Skeletal muscle tissue (tissue), 4 donors: ENCODE data around the gene BRD3OS. TPM values are rescaled to one million over a fixed set of nuclear protein-coding genes. Genes with fewer than 3 reads are reported as not detected.
"Not testable (repeated sequence)": the region's sequence is repeated elsewhere in the genome, so short reads cannot be mapped to it uniquely, and the experiment has no call there.

Source experiments
- H3K27ac ChIP-seq: one replicate; pipeline ENCODE4 v1.7.0; 2013; ENCODE audit warnings: mild to moderate bottlenecking, low read depth, low read length, inconsistent platforms
- H3K27me3 ChIP-seq, 3 donors: one replicate each; pipeline ENCODE4 v1.7.0; 2013; ENCODE audit warnings: low read length in 3 of 3; ENCODE audit not compliant: control insufficient read depth in 3 of 3, insufficient read depth in 3 of 3
- H3K36me3 ChIP-seq, 3 donors: one replicate each; pipeline ENCODE4 v1.7.0; 2013; ENCODE audit warnings: low read length in 3 of 3; ENCODE audit not compliant: control insufficient read depth in 3 of 3, insufficient read depth in 3 of 3
- H3K4me1 ChIP-seq, 3 donors: one replicate each; pipeline ENCODE4 v1.7.0; 2013; ENCODE audit warnings: low read length in 3 of 3, mild to moderate bottlenecking in 3 of 3; ENCODE audit not compliant: control insufficient read depth in 3 of 3, insufficient read depth in 3 of 3
- H3K4me3 ChIP-seq, 3 donors: one replicate each; pipeline ENCODE4 v1.7.0; 2013; ENCODE audit warnings: low read length in 3 of 3
- H3K9ac ChIP-seq, 3 donors: one replicate each; pipeline ENCODE4 v1.7.0; 2013; ENCODE audit warnings: low read length in 3 of 3, mild to moderate bottlenecking in 3 of 3, moderate library complexity in 2 of 3, low read depth in 1 of 3
- H3K9me3 ChIP-seq, 3 donors: one replicate each; pipeline ENCODE4 v1.7.0; 2013; ENCODE audit warnings: low read length in 3 of 3; ENCODE audit not compliant: control insufficient read depth in 3 of 3
- total RNA-seq: library from RNA; depleted of rRNA; stranded (reverse); fragments of >200 nt; gene quantifications from one replicate; pipeline ENCODE4 v1.2.3, GENCODE V29; 2014
- donor health status: Osteomylitis.

BRD3OS gene
- total RNA-seq, 1 donor from 2014 or later: 3.7 TPM

DNA sequence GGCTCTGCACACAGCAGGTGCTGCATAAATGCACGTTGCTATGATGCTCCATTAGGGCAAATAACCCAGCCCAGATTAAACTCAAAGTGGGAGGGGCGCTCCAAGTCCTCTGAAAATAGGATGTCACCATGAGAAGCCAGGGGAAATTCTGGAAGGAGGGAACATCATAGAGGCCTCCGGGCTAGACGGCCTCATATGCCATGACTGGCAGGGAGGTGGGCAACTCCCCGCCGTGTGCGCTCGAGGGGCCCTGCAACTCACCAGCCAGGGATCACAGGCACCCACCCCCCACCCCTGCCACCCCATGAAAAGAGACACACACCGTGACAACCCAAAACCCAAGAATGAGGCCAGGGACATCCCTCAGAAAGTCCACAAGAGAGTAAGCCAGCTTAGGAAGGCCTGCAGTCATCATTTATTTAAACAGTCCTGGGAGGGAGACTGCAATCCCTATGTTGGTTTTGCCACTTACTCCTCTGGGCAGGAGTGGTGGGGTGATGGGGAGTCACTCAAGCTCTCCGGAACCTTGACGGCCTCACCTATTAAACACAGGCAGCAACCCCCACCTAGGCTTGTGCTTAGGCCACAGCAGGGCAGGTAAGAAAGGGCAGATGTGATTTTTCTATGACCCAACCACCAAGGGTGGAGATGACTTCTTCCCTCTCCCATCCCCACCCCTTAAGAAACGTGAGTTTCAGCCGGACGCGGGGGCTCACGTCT lies 37.2 kb upstream of the BRD3OS start:
- Histone ChIP-seq H3K9me3 (no peaks in the 10 kb centered on the region), H3K36me3 (no peaks in the 10 kb centered on the region), H3K9ac (no peak overlapping the region), H3K4me3 (no peak overlapping the region), H3K4me1 (peaks cover 5 to 9% (median 7%) of the 10 kb centered on the region in 3 donors), H3K27ac (no peak overlapping the region), H3K27me3 (peaks cover 18 to 30% (median 30%) of the 10 kb centered on the region in 3 donors)

DNA sequence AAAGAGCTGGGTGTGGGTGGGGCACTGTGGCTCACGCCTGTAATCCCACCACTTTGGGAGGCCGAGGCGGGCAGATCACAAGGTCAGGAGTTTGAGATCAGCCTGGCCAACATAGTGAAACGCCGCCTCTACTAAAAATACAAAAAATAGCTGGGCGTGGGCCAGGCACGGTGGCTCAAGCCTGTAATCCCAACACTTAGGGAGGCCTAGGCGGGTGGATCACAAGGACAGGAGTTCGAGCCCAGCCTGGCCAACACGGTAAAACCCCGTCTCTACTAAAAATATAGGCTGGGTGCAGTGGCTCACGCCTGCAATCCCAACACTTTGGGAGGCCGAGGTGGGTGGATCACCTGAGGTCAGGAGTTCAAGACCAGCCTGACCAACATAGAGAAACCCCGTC lies 36.5 kb upstream of the BRD3OS start:
- peaks cover 21 to 36% (median 36%) of the 10 kb centered on the region in 3 donors for H3K27me3 ChIP-seq
- not testable (repeated sequence) for H3K9me3 ChIP-seq, H3K9ac ChIP-seq, H3K27ac ChIP-seq, H3K4me3 ChIP-seq, H3K36me3 ChIP-seq
- H3K4me1 ChIP-seq: peaks cover 9 to 14% (median 13%) of the 10 kb centered on the region in 3 donors

DNA sequence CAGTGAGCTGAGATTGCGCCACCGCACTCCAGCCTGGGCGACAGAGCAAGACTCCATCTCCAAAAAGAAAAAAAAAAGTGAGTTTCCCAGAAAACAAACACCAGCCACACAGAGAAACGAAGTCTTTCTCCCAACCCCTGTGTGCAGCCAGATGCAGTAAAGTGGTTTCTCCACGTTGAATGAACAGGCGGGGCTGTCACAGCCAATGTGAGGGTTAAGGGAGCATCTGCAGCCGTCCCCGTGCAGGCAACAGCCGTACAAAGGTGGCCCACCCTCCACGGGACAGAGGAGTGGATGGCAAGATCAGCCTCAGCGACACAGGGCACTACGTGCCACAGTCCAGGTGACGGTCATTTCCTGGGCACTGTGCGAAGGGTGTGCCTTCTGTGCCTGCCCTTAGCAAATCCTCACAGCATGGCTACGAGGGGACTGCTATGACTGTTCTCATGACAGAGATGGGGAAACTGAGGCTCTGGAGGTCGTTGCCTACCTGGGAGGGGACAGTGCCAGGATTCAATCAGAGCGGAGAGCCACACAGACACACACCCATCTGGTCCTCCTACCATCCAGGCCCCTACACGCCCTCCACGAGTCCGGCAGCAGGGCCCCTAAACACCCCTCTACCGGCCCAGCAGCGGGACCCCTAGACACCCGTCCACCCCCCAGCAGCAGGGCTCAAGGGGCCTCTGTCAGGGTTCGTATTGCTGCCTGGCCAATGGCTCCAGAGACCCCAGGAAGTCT lies 35.5 kb upstream of the BRD3OS start:
- Histone ChIP-seq H3K9me3 (no peaks in the 10 kb centered on the region), H3K27ac (no peak overlapping the region), H3K4me1 (peaks cover 15 to 19% (median 15%) of the 10 kb centered on the region in 3 donors), H3K36me3 (no peaks in the 10 kb centered on the region), H3K27me3 (peaks cover 21 to 46% (median 44%) of the 10 kb centered on the region in 3 donors), H3K4me3 (no peak overlapping the region), H3K9ac (no peak overlapping the region)

DNA sequence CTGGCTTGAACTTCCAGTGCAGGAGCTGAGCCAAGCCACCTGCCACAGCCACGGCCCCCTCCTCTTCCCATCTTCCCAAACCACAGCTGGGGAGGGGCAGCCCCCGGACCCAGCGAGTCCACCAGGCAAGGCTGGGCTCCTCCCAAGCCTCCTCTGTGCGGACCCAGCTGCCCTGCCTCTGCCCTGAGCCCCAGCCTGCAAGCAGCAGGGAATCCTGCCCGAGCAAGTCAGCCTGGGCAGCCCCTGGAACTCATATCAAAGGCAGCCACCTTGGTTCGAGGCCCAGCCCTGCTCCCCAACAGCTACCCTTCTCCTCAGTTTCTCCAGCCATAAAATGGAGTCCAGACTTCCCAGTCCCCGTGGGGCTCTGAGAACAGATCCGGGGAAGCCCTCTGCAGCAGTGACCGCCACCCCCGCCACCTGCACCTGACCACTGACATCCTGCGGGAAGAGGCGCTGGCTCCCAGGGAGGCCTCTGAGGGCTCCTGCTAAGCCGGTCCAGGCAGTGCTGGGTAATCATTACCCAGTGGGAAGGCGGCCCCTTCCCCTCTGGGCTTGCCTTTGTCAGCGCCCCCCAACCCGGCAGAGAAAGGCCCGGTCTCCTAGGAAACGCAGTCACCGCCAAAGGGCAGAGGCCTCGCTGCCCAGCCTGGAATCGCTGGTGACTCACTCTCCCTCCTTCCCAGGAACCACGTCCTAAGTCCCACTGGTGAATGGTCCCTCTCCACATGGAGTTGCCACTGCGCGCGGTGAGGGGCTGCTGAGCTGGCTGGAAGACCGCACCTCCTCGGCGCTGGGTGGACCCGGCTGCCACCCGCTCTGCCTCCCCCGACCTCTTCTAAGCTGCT lies 34.7 kb upstream of the BRD3OS start:
- no peaks in the 10 kb centered on the region for H3K9me3 ChIP-seq
- H3K4me3 ChIP-seq: peak overlapping the region; percentile 30 to 51 (median 47)
- no peaks in the 10 kb centered on the region for H3K36me3 ChIP-seq
- no peak overlapping the region for H3K27ac ChIP-seq
- peaks cover 21 to 51% (median 47%) of the 10 kb centered on the region in 3 donors for H3K27me3 ChIP-seq
- H3K9ac ChIP-seq: no peak overlapping the region
- H3K4me1 ChIP-seq: peaks cover 15 to 19% (median 15%) of the 10 kb centered on the region in 3 donors

DNA sequence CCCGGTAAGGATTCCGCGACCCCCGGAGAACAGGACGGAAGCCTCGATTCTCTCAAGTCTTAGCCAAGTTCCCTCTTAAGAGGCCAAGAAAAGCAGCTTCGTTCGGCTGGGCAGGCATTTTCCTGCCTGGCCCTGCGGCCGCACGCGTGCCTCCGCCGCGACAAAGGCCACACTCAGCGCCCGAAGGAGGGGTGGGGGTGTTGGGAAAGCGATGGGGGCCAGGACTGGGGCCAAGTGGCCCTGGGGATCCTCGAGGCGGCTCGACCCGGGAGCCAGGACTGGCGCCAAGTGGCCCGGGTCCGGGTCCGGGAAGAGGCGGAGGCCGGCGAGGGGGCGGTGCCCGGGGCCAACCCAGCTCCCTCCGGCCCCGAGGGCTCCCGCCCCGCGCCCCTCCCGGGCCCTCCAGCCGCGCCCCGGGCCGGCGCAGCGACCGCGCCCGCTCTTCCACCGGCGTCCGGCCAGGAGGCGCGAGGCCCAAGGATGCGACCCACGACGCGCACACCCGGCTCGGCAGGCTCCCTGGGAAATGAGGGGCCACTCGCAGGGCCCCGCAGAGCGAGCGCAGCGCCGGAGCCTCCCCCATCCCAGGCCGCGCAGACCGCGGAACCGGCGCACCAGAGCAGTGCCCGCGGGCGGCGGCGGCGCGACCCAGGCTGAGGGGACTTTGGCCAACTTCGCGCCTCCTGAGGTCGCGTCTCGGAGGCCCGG lies 33.9 kb upstream of the BRD3OS start:
- no peak overlapping the region for H3K27ac ChIP-seq
- H3K4me3 ChIP-seq: peak overlapping the region; percentile 23 to 51 (median 47)
- peaks cover 15 to 19% (median 15%) of the 10 kb centered on the region in 3 donors for H3K4me1 ChIP-seq
- no peaks in the 10 kb centered on the region for H3K9me3 ChIP-seq
- no peaks in the 10 kb centered on the region for H3K36me3 ChIP-seq
- H3K9ac ChIP-seq: peak overlapping the region in 1 of 3 donors; percentile 45
- H3K27me3 ChIP-seq: peaks cover 21 to 51% (median 45%) of the 10 kb centered on the region in 3 donors

DNA sequence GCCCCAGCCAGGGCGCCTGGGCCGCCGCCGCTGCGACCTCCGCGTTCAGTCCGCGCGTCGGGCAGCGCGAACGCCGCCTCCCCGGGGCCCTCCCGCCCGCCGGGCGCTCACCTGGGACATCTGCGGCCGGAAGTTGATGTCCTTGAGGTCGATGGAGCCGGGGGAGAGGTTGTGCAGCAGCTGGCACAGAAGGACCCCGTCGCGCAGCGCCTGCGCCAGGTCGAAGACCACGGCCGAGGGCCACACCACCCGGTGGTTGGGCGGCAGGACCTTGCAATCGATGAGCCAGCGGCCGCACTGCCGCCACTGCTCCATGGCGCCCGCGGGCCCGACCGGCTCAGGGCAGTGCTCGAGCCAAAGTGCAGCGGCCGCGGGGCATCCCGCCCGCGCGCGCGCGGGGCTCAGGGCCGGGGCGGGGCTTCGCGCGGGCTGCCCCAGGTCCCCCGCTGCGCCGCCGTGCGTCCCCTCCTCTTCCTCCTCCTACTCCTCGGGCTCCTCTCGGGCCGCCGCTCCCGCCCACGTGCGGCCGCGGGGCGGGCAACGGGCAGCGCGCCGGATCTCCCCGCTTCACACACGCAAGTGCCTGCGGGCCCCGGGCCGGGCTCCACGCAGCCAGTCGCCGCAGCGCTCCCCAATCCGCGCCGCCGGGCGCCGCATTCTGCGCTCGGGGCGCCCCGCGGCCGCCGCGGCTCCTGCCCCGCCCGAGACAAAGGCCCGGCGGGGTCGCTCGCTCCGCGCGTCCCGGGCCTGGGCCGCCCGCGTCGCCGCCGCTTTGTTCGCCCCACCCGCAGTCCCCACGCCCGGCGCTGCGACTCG lies 33.1 kb upstream of the BRD3OS start, which contains the start of gene VAV2:
Gene VAV2 (minus strand): TSS at position 361 of the 816 bp plus-strand sequence. CDS start 46 bp downstream, at position 315.
- Histone ChIP-seq H3K9me3 (no peaks in the 10 kb centered on the region), H3K27me3 (peaks cover 21 to 55% (median 42%) of the 10 kb centered on the region in 3 donors), H3K27ac (peak within 1 kb of the TSS; percentile 76), H3K9ac (peak within 1 kb of the TSS; percentile 50 to 75 (median 72)), H3K4me3 (peak within 1 kb of the TSS; percentile 68 to 74 (median 73)), H3K4me1 (peaks cover 15 to 19% (median 15%) of the 10 kb centered on the region in 3 donors), H3K36me3 (no peaks in the 10 kb centered on the region)

DNA sequence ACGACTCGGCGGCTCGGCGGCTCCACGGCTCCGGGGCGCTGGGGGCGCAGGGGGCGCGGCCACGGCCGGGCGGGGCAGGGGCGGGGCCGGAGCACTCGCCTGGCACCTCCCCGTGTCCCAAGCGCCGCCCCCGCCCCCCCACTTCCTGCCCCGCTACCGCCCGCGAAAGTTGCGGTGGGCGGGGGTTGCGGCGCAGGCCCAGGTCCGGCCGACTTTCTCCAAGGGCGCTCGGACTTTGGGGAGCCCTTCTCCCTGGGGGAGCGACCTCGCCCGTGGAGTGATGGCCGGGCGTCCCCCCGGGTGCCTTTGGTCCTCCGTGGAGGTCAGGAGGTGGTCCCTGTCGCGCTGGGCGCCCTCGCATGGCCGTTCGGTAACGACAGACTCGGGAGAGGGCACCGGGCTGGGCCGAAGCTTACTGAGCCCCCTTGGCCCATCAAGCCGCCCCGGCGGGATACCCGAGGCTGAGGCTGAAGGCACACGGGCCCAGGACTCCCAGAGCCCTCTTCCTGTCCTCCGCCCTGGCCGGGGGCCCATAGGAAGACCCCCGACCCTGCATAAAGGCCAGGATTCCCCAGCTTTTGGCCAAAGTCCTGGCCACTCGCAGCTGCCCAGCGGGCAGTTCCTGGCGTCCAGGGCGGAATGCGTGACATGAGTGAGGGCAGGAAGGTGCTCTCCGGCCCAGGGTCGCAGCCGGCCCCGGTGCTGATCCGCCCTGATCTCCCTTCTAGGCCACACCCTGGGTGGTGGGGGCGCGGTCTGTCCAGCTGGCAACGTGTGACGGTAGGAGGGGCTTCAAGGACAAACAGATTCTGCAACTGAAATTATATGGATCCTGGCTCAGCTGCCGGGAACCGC lies 32.3 kb upstream of the BRD3OS start:
- Histone ChIP-seq H3K27me3 (peaks cover 21 to 59% (median 38%) of the 10 kb centered on the region in 3 donors), H3K27ac (peak overlapping the region; percentile 76), H3K4me1 (peaks cover 15 to 19% (median 15%) of the 10 kb centered on the region in 3 donors), H3K4me3 (peak overlapping the region; percentile 68 to 74 (median 73)), H3K9me3 (no peaks in the 10 kb centered on the region), H3K36me3 (no peaks in the 10 kb centered on the region), H3K9ac (peak overlapping the region; percentile 50 to 75 (median 72))

DNA sequence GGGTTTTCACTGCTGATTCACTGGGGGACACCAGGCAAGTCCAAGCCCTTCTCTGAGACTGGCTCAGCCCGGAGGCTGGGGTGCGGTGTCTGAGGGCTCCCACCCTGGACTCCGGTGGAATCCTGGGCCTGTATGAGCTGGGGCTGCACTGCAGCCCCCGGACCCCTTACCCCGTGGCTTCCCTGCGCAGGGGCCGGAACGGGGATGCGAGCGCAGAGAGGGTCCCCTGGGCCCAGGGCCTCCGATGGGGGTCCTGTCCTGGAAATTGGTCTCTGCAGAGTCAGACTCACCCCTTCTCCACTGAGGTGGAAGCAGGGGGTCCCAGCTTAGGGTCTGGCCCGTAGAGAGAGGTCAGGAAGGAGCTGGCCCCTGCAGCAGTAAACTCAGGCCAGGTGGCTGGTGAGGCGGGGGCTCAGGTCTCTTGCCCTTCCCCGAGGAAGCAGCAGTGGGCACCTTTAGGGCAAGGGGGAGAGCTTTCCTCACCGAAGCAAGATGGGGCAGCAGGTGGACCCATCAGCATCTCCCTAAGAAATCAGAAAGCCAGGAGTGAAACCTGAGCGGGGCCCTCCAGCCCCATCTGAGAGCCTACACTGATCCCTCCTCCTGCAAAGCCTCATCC lies 31.5 kb upstream of the BRD3OS start:
- Histone ChIP-seq H3K36me3 (no peaks in the 10 kb centered on the region), H3K9me3 (no peaks in the 10 kb centered on the region), H3K4me1 (peaks cover 15 to 19% (median 15%) of the 10 kb centered on the region in 3 donors), H3K9ac (peak overlapping the region in 1 of 3 donors; percentile 75), H3K4me3 (peak overlapping the region; percentile 68 to 74 (median 73)), H3K27ac (no peak overlapping the region), H3K27me3 (peaks cover 21 to 59% (median 38%) of the 10 kb centered on the region in 3 donors)
